Stimulated activated CD4-positive, alpha-beta T cell treated with anti-CD3 and anti-CD28 coated beads, TNF-alpha, amount 100 ng/mL, for 48 hours (primary cell): ENCODE results near the gene AGBL4.

Experiments
- DNase-seq, 3 donors: peaks; one replicate each; pipeline ENCODE4 v3.0.0-alpha.2; 2020; ENCODE audit warnings: low read depth in 3 of 3

Gene AGBL4

GRCh38 chr1:48767975-48768510, 1255.7 kb downstream of the AGBL4 start:
- no peak for DNase-seq

GRCh38 chr1:48765335-48765734, 1258.4 kb downstream of the AGBL4 start:
- no peak for DNase-seq

- no peak for DNase-seq
These were observed 1261.8 kb downstream of the AGBL4 start for GRCh38 chr1:48761986-48762385.

GRCh38 chr1:48761411-48761810, 1262.3 kb downstream of the AGBL4 start:
- DNase-seq = no peak

GRCh38 chr1:48760857-48761256, 1262.9 kb downstream of the AGBL4 start:
- no peak for DNase-seq

GRCh38 chr1:48758976-48759375, 1264.8 kb downstream of the AGBL4 start:
- DNase-seq = no peak

GRCh38 chr1:48757363-48757762, 1266.4 kb downstream of the AGBL4 start:
- no peak for DNase-seq

- DNase-seq = no peak
These were observed 1267.0 kb downstream of the AGBL4 start for GRCh38 chr1:48756683-48757316.

GRCh38 chr1:48753293-48753692, 1270.5 kb downstream of the AGBL4 start:
- no peak for DNase-seq

GRCh38 chr1:48750109-48750508, 1273.6 kb downstream of the AGBL4 start:
- DNase-seq = no peak

GRCh38 chr1:48749068-48749467, 1274.7 kb downstream of the AGBL4 start:
- no peak for DNase-seq

GRCh38 chr1:48746906-48747305, 1276.8 kb downstream of the AGBL4 start:
- no peak for DNase-seq

GRCh38 chr1:48744032-48744431, 1279.7 kb downstream of the AGBL4 start:
- DNase-seq = no peak

GRCh38 chr1:48743480-48743879, 1280.3 kb downstream of the AGBL4 start:
- no peak for DNase-seq

GRCh38 chr1:48741380-48741779, 1282.4 kb downstream of the AGBL4 start:
- DNase-seq = no peak

GRCh38 chr1:48740621-48741020, 1283.1 kb downstream of the AGBL4 start:
- DNase-seq = no peak

- no peak for DNase-seq
These were observed 1284.7 kb downstream of the AGBL4 start for GRCh38 chr1:48739091-48739490.

- no peak for DNase-seq
These were observed 1285.4 kb downstream of the AGBL4 start for GRCh38 chr1:48738356-48738755.

- no peak for DNase-seq
These were observed 1288.0 kb downstream of the AGBL4 start for GRCh38 chr1:48735796-48736195.

- DNase-seq = no peak
These were observed 1293.4 kb downstream of the AGBL4 start for GRCh38 chr1:48730164-48730910.

- DNase-seq = no peak
These were observed 1295.2 kb downstream of the AGBL4 start for GRCh38 chr1:48728584-48728983.

- no peak for DNase-seq
These were observed 1297.1 kb downstream of the AGBL4 start for GRCh38 chr1:48726557-48727215.

GRCh38 chr1:48726139-48726538, 1297.6 kb downstream of the AGBL4 start:
- no peak for DNase-seq
